HG03521 (cell line): ENCODE measurements around the gene CDR2.
A peak's percentile ranks its signal among the peaks of the same experiment; 100 is the strongest.
"Not testable (repeated sequence)": the region's sequence is repeated elsewhere in the genome, so short reads cannot be mapped to it uniquely, and the experiment has no call there.

Source experiments
- ATAC-seq: cut with Tn5 transposase; IDR thresholded peaks from one replicate; pipeline ENCODE4 v1.9.1; 2021; ENCODE audit warnings: mild to moderate bottlenecking, moderate library complexity; ENCODE audit not compliant: unreplicated experiment

The CDR2 gene

DNA sequence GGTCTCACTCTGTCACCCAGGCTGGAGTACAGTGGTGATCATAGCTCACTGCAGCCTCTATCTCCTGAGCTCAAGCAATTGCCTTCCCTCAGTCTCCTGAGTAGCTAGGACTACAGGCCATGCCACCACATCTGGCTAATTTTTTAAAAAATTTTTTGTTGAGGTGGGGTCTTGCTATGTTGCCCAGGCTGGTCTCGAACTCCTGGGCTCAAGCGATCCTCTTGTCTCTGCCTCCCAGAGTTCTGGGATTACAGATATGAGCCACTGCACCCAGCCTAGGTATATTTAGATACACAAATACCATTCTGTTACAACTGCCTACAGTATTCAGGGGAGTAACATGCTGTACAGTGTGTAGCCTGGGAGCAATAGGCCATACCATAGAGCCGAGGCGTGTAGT, 62.9 kb downstream of the CDR2 start:
- ATAC-seq: no peak

GRCh38 chr16:22308824-22309520, 65.4 kb downstream of the CDR2 start:
- no peak for ATAC-seq

GRCh38 chr16:22307838-22308237, 66.6 kb downstream of the CDR2 start:
- ATAC-seq: no peak

DNA sequence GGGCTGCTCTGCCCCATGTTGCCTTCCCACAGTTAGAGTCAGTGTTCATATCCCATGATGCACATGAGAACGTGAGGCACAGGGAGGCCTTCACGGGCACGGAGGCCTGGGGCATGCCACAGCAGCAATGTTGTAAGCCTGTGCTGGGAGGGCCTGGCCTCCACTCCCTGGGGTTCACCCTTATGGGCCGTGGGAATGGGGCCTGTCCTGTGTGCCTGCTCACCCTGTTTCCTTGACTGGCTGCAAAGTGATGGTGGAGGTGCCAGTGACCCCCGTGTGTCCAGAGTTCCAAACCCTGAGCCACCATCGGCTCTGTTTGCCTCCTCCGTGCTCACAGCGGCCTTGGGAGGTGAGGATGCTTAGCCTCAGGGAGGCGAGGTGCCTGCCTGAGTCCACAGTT, 67.6 kb downstream of the CDR2 start:
- no peak for ATAC-seq

- ATAC-seq: no peak
Observed at GRCh38 chr16:22304411-22304810, 70.0 kb downstream of the CDR2 start.

DNA sequence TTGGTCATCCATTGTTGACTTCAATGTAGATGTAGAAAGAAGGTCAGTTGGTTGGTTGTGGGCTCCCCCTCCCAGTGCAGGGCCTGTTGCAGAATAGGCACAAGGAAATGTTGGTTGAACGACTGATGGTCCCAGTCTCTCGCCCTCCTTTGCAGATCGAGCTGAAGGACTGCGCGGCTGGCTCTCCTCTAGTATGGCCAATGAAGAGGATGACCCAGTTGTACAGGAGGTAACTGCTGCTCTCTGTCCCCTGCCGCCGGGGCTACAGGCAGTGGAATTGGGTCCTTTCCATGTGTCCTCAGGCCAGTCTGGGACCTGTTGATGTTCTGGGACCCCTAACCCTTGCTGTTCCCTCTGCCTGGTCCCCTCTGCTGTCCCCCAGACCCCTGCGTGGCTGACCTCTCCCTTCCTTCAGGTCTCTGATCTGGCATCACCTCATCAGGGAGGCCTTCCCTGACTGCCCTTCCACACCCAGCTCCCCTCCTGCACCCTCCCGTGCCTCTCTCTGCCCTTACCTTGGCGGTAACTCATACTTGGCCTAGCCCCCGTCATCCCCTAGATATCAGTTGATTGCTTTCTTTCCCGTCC, 71.5 kb downstream of the CDR2 start:
- ATAC-seq: no peak

DNA sequence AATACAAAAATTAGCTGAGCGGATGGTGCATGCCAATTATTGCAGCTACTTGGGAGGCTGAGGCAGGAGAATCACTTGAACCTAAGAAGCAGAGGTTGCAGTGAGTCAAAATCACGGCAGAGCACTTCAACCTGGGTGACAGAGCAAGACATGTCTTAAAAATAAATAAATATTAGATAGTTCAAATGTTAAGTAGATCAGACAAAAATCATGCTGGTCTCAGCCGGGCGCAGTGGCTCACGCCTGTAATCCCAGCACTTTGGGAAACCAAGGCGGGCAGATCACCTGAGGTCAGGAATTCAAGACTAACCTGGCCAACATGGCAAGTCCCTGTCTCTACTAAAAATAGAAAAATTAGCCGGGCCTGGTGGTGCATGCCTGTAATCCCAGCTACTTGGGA, 73.0 kb downstream of the CDR2 start:
- not testable (repeated sequence) for ATAC-seq

GRCh38 chr16:22300427-22301071, 73.9 kb downstream of the CDR2 start:
- ATAC-seq: no peak

- ATAC-seq: no peak
Observed at GRCh38 chr16:22299036-22299435, 75.4 kb downstream of the CDR2 start.

GRCh38 chr16:22297871-22298733, 76.3 kb downstream of the CDR2 start:
- ATAC-seq: peak; percentile 23

- peak; percentile 80 for ATAC-seq
Observed at GRCh38 chr16:22297114-22297870, 77.1 kb downstream of the CDR2 start, which contains the start of gene POLR3E. TSS of gene POLR3E (plus strand) at chr16:22297409. CDS start at chr16:22302969, 5,560 bp downstream.

DNA sequence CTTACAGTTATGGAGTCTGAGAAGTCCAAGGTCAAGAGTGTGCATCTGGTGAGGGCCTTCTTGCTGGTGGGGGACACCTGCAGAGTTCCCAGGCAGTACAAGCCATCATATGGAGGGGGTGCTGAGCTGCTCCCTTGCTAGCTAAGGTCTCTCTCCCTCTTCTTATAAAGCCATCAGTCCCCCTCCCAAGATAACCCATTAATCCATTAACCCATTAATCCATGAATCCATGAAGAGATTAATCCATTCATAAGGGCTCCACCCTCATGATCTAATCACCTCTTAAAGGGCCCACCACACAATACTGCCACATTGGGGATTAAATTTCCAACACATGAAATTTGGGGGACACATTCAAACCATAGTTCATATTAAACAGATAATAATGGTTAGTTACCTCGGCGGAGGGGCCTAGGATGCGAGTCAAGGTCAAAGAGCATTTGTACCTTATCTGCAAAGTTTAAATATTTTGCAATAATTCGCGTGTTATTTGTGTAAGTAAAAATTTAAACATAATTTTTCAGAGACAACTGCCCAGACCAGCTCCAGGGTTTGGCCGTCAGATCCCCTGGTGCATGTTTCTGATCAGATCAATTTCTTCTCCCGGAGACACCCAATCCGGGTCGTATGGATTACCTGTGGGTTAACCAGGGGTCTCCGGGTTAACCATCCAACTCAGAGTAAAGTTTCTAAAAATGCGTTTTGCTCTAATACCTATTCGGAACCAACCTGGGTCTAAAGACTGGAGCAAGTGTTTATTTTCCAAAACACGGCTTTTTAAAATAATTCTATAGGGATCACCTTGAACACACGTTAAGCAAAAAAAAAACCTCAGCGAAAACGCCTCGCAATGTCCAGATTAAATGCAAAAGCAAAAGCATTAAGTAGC, 78.0 kb downstream of the CDR2 start:
- no peak for ATAC-seq
